ENCODE results near the gene REXO1.

- TF ChIP-seq ATF1 (CRISPR knock-in tag; IDR thresholded peaks at IDR 0.05) (no peak), ATF1 (tag; IDR thresholded peaks at IDR 0.05) (no peak), HDGF (IDR thresholded peaks at IDR 0.05) (no peak), ELF4 (CRISPR knock-in tag; IDR thresholded peaks at IDR 0.05) (no peak), KAT8 (IDR thresholded peaks at IDR 0.05; ENCODE audit: low read depth) (no peak), ZBTB8A (IDR thresholded peaks at IDR 0.05; ENCODE audit: partially characterized antibody) (no peak), PRDM10 (IDR thresholded peaks at IDR 0.05; ENCODE audit: partially characterized antibody) (no peak)
Measured at GRCh38 chr19:1780272-1780958, 67.9 kb downstream of the REXO1 start.

Measured in K562 (cell line).